NCI-H524 treated with DMSO at 0.1 percent for 48 hours (cell line): ENCODE data around the gene PLA2G1B.
A peak's percentile ranks its signal among the peaks of the same experiment; 100 is the strongest.

ENCODE experiments used
- DNase-seq: peaks from one replicate; lab custom pipeline; 2025; lab: John Stamatoyannopoulos, UW

The PLA2G1B gene

DNA sequence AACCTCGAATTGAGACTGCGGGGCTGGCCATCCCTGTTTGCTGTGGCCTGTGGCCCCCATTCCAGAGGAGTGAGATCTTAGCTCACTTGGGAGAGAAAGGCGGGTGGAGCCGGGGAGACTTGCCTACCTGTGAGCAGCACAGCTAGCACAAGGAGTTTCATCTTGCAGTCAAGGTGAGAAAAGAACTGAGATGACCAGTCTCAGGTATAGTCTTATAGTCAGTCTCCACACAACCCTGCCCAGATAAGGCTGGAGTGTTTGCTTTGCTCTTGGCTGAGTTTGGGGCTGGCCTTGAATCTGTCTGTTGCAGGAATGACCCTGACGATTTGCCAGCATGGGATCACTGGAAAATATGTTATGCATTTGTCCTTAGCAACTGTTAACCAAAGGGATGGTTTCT, at the start of gene PLA2G1B:
PLA2G1B (minus strand) TSS at position 187 of the 400 bp plus-strand sequence; CDS start at position 161, 26 bp downstream.
- no peak for DNase-seq

DNA sequence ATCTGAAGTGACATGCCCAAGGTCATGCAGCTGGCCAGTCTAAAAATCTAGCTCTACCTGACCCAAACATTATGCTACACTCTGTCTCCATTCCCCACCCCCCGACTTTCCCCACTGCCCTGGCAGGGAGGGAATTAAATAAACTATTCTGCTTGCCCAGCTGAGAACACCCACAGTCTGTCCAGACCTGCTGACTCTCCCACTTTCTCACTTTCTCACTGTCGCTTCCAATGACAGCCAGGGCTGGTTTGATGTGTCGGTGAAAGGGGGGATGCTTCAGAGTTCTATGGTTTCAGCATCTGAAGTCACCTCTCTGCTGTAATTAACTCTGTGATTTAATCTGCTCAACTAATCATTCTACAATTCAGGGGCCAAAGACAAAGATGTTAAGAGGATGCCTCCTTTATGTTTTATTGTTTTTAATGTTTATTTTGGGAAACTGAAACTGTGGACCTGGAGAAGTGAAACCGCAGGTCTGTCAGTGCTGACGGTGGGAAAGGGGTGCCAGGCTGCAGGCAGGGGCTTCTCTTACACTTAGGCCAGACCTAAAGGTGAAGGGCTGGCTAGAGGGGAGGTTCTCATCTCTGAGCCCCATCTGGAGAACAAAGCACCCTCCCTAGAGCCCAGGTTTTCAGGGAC, 49.5 kb upstream of the PLA2G1B start:
- DNase-seq = no peak

DNA sequence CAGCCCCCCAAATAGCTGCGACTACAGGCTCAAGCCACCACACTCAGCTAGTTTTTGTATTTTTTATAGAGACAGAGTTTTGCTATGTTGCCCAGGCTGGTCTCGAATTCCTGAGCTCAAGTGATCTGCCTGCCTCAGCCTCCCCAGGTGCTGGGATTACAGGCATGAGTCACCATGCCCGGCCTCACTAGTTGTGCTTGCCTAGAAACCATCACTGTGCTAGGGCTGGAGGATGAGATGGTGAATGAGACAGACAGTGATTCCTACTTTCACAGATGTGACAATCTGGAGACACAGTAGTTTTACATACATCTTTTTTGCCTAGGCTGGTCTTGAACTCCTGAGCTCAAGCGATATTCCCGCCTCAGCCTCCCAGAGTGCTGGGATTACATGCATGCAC, 48.8 kb upstream of the PLA2G1B start:
- no peak for DNase-seq

DNA sequence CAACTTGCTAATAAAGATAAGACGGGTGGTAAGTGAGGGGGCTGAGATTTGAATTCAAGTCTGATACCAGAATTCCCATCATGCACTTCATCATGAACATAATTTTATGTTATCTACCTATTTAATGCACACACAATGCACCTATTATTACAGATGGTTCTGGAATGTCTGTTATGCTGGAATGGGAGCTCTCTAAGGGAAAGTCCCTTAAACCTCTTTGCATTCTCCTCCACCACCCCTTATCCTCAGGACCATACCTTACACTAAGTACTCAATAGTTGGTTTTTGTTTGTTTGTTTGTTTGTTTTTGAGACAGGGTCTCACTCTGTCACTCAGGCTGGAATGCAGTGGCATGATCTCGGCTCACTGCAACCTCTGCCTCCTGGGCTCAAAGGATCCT, 48.4 kb upstream of the PLA2G1B start:
- no peak for DNase-seq

DNA sequence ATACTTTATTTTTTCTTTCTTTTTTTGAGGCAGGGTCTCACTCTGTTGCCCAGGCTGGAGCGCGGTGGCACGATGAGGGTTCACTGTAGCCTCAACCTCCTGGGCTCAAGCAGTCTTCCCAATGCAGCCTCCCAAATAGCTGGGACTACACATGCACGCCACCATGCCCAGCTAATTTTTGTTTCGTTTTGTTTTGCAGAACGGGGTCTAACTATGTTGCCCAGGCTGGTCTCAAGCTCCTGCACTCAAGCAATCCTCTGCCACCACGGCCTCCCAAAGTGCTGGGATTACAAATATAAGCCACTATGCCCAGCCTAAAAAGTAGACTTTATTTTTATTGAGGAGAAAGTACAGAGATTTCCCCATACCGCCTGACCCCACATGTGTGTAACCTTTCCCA, 46.1 kb upstream of the PLA2G1B start:
- no peak for DNase-seq

DNA sequence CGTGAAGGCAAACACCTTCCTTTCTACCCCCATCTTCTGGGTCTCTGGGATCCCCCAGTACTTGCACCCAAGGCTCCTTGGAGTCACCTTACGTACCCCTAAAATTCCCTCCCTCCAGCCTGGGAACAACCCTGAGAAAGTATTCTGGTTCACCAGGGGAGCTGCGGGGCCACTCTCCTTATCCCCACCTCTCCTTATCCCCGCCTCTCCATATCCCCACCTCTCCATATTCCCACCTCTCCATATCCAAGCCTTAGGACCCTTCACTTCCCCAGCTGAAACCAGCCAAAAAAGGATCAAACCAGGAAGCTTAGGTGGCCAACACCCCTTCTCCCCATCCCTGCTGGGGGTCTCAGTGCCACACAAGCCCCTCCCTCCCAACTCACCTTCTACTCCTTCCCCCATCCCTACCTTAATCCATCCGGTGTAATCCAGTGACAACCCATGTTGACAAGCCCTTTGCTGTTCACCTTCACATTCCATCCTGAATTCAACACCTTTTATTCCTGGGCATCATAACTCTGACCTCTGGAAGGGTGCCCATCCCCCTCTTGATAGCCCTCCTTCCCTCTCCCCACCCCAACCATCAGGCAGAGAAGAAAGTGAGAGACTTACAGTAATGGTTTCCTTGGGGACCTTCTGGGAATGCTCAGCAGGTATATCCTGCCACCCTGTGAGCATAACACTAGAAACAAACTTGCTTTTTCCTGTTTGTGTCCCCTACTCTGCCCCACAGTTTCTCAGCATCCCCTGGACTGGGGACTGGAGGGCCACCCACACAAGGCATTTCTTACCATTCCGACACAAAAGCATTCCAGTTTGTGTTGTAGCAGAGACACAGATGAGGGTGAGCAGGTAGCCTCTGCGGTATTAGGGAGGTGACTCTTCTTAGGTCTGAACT, 43.0 kb upstream of the PLA2G1B start:
- DNase-seq = no peak

DNA sequence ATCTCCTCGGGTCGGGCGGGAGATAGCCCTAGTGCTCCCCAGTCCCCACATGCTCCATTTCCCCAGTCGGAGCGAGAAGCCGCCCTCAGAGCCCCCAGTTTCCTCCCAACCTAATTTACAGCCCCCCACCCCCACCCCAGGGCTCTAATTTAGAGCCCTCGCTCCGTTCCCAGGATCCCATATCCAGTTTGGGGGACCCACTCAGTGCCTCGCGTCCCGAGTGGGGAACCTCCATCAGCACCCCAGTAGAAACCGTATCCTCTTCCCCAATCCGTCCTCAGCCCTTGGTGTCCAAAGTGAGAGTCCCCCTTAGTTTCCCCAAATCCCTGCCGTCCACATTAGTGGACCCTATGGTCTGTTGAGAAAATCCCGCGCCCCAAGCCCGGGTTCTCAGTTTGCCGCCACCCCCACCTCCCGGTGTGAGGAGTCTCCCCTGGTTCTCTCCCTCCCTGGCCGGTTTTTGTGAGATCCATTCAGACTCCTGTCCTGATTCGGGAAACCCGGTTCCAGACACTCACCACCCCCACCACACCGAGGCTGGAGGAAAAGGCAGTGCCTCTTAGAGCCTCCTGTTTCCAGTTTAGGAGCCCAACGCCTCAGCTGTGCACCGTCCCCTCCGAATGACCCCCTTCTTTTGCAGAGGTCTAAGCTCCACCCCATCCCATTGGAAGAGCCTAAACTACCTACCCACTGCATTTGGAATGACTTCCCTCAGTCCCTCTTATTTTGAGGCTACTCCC, 42.2 kb upstream of the PLA2G1B start:
- DNase-seq = no peak

DNA sequence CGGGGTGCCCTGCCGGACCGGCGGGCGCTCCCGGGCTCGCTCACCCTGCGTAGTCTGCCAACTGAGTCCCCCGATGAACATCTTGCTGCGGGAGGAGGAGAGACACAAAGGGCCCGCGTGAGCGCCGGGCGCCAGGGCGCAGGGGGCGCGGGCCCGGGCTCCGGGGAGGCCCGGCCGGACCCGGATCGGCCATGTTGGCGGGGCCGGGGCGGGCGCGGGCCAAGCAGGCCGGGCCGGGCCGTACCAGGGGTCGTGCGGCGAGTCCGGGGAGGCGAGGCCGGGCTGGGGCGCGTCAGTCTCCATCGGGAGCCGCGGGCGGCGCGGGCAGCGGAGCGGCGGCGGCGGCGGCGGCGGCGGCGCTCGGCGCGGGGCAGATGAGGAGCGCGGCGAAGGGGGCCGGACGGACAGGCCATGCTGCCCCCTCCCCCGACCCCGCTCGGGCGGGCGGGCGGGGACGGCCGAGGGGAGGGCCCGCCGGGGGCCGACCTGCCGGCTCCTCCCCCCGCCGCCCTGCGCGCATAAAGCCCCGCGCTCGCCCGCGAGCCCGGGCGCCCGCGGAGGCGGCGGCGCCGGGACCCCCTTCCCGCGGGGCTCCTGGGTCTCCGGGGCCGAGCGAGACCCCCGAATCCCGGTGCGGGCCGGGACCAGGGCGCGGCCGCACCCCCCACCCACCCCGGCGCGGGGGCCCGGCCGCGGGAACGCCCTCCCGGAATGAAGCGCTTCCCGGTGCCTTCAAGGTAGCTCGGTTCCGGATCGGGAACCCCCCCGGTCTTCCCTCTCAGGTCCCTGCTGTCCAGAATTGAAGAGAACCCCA, 41.4 kb upstream of the PLA2G1B start, which contains the start of gene MSI1:
MSI1 (minus strand) TSS at position 376 of the 814 bp plus-strand sequence; CDS start at position 303, 73 bp downstream.
- DNase-seq = no peak

DNA sequence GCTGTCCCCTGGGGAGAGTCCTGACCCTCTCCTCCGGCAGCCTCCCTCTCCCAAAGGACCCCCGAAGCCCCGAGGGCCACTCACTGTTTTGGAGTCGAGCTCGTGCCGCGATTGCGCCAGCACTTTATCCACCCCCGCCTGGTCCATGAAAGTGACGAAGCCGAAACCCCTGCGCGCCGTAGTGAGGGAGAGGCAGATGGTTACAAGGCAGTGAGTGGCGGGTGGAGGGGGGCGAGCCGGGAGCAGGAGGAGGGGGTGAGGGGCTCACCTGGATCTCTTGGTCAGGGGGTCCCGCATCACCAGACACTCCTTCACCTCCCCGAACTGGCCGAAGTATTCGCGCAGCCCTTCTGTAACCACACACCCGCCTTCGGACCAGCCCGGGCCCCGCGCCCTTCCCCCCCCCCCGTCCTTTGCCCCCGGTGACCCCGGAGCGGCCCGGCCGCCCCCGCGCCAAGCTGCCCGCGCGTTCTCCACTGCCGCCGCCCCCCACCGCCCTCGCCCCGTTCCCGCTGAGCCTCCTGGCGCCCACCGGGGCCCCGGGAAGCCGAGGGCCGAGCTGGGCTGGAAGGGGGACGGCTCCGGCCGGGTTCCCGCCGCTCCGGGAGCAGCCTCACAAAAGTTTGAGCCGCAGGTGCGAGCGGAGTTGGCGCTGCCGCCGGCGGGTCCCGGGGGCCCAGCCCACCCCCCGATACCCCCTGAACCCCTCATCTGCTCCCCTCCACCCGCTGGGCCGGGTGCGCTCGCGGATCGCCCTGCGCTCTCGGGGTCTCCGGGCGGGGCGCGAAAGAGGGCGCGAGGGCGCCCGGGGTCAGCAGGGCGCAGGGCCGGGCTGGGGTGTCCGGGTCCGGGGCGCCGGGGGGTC, 40.6 kb upstream of the PLA2G1B start:
- DNase-seq = no peak

DNA sequence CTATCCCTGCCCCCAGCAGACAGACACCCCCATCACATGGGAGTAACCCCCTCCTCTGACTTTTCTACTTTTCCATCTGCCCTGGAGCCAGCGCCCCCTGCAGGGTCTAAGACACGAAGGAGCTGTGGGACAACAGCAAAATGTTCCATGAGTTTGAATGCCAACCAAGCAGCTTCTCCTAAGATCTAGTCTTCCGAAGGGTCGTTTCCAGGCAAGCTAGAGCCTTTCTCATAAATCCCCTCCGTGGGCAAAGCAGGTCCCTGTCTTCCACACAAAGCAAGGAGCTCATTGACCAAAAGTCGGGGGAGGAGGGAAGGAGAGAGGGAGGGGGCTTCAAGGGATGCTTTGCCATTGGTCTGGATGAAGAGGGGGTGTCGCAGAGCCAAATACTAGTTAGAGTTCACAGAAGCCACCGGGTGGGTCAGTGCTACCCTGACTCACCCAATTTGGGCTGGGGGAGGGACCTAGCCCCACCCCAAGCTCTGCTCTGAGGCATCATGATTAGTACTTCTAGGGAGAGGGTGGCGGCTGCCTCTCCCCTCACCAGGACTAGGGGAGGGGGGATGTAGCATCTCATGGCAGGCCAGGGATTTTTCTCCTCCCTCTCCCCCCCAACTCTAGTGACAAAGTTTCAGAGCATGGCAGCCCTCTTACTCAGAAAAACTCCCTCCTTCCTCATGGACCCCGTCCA, 39.8 kb upstream of the PLA2G1B start:
- DNase-seq = no peak

DNA sequence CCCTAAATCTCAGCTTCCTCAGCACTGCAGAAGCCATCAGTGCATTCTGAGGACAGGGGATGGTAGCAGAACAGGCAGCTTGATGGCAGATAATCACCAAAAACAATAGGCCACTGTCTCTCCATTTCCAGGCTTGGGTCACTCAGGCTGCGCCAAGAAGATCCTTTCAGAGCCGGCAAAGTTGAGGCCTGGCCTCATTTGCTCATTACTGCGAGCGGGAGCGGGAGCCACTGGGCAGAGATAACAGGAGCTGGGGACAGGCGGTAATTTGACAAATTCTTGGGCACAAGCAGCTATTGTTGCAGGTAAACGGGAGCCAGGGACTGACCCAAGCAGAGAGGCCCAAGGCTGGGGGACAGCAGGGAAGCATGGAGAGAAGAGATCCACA, 39.3 kb upstream of the PLA2G1B start:
- DNase-seq = no peak

DNA sequence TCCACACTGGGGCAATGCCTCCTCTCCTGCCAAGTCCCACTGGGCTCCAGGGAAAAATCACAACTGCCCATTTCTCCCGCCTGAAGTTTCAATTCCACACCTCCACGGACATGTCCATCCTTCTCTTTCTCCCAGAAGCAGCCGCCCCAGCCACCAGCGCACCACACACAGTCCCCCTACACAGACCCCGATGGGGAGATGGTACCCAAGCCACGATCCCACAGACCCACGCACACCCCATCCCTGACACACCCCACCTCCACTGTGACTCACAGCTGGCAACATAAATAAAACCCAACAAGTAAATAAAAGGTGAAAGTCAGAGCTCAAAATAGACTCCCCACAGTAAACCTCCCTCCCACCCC, 38.7 kb upstream of the PLA2G1B start:
- DNase-seq = no peak

DNA sequence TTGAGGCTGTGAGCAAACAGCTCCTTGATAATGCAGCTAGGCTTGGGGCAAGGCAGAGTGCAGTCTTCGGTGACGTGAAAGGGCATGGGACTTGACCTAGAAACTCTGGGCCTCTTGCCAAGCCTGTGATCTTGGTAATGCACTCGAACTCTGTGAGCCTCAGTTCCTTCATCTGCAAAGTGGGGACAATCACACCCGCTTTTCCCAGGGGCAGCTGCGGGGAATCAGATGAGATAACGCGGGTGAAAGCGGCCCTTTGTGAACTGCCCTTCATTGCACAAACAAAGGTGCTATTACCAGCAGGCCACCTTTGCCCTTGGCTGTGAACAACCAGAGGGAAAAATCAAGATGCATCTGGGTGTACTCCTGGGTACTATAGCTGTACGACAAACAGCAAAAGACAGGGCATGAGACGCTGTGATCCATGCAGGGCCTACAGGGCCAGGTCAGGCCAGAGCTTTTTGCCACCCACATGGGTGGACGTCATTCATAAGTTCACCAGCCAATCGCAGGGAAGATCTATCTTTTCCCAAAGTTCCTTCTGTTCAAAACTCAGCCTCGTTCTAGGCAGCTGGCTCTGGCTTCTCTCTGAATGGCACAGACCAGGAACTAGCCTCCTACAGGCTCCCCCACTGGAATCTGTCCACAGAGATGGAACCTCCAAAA, 38.2 kb upstream of the PLA2G1B start:
- no peak for DNase-seq

DNA sequence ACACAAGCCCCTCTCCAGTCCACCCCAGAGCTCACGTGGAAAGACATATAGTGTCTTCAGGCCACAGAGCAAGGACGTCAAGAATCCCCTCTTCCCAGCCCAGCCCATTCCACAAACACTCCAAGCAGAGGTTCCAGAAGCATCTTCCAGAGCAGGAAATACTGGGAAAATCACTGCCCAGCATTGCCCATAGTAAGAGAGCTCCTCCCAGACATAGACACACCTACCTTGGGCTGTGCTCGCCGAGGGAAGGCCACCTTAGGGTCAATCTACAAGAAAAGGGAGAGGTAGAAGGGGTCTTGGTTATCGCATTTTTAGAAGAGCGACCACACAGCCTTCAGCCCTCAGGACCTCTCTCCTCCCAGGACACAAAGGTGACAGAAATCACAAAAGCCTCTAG, 36.9 kb upstream of the PLA2G1B start:
- DNase-seq = no peak

DNA sequence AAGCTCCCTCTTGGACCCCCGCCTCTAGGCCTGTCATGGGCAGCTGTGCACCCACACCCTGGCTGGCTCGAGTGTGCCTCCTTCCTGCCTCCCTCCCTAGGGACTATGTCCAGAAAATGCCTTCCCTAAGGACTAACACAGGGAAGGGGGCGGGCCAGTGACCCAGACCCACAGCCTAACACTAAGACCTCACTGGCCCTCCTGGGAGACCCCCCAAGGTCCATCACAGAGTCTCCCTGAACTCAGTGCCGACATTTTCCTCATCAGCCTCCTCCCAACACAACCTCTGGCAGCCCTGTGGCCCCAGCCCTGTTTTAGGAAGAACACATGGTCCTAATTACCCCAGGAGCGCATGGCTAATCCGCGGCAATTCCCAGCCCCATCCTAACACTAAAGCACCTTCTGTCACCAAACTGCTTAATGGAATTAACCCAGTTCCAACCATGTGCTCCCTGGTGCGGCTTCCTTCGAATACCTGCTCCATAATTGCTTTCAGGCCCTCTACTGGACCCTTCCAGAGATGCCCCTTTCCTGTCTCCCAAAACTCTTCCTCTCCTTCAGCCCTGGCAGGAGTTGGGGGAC, 35.8 kb upstream of the PLA2G1B start:
- peak; percentile 90 for DNase-seq

DNA sequence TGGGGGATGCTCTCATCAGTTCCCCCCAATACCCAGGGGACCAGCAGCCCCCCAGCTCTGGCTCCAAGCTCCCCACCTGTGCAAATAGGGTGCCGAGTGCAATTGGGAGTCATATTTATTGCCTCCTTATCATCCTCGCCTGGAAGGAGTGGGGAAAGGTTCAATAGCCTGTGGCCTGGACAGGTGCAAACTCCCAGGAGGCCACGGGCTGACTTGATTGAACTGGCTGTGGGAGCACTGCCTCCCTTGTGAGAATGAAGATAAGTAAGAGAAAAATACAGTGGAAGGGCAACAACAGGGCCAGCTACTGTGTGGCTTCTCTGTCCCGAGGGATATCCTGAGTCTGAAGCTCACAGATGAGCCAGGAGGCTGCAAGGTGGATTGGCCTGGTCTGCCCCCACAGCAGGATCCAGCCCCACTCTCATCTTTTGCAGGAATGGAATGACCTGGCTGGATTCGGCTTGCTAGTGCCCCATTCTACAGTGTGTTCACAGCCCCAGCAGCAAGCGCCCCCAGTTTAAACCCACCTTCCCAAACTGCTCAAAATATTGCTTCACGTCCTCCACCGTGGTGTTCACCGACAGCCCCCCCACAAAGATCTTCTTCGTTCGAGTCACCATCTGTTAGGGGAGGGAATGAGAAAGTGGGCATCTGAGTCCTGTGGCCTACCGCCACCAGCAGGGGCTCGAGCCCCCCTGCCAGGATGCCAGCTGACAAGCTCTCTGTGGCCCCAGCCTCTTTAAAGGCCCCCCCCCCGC, 35.1 kb upstream of the PLA2G1B start:
- DNase-seq = peak; percentile 91

DNA sequence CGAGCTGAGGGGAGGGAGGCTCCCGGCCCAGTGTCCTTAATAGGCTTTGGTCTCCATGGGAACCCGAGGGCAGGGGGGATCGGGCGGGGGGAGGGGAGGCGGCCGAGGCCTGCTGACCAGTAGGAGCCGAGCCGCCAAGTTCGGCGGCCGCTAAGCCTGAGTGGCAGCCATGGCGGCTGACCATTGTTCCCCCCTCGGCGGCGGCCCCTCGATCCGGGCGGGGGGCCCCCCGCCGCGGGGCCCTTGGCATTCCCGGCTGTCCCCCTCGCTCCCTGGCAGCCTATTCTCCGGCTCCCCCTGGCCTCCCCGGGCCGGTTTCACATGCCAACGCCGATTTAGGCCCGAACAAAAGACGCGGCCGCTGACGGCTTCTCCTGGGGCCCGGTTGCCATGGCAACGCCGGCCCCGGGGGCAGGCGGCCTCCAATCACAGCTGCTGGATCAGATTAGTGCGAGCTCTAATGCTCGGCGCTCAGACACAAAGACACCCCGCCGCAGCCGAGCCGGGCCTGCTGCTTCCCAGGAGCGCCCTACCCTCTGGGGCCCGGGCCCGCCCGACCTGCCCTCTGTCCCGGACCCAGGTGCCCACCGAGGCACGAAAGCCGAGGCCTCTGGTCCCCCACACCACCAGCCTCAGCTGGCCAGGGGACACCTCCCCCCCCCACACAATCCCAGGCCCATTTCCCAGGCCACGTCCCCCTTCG, 34.1 kb upstream of the PLA2G1B start:
- peak; percentile 61 for DNase-seq

DNA sequence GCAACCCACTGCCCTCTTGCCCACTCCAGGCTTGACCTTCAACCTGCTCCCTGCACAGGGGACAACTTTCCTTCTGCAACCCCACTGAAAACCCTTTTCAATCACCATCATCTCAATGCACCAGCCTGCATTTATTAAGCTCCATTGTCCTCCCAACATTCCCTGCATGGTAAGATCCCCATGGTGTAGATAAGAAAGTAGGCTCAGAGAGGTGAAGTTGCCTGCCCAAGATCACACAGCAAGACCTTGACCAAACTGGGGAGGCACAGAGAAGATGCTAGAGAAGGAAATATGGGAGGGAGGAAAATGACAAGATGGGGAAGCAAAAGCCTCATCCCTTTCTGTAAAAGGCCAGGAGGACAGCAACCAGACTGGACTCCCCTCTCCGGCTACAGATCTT, 31.5 kb upstream of the PLA2G1B start:
- no peak for DNase-seq
